ENCODE results near the gene ZNF212.
"Not testable (repeated sequence)": the region's sequence is repeated elsewhere in the genome, so short reads cannot be mapped to it uniquely, and the experiment has no call there.

Gene ZNF212

GRCh38 chr7:149220534-149220933, 18.9 kb upstream of the ZNF212 start:
- no peak for TF ChIP-seq ZNF274 (IDR thresholded peaks at IDR 0.05; ENCODE audit: low read depth, low read length)
- TF ChIP-seq SUZ12 (IDR thresholded peaks at IDR 0.05; ENCODE audit: extremely low read depth, insufficient read depth, insufficient read length): no peak
- TF ChIP-seq YY1 (IDR thresholded peaks at IDR 0.05; ENCODE audit: insufficient read depth, insufficient read length): no peak
- H3K36me3 ChIP-seq (ENCODE audit: insufficient read depth, insufficient read length, low read length): peaks cover 71% of the 10 kb centered on the region
- no peak for DNase-seq (ENCODE audit: low read depth, low spot score)

DNA sequence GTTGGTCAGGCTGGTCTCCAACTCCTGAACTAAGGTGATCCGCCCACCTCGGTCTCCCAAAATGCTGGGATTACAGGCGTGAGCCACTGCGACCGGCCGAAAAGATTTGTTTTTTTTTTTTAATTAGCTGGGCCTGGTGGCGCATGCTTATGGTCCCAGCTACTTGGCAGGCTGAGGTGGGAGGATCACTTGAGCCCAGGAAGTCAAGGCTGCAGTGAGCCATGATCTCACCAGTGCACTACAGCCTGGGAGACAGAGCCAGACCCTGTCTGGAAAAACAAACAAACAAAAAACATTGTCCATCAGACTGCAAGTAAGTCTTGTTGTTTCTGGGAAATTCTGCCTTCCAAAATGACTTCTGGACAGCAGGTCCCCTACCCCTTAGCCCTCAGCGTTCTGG, 16.3 kb upstream of the ZNF212 start:
- TF ChIP-seq SUZ12 (IDR thresholded peaks at IDR 0.05; ENCODE audit: extremely low read depth, insufficient read depth, insufficient read length) (no peak), ZNF274 (IDR thresholded peaks at IDR 0.05; ENCODE audit: low read depth, low read length) (no peak), YY1 (IDR thresholded peaks at IDR 0.05; ENCODE audit: insufficient read depth, insufficient read length) (no peak)
- peaks cover 3% of the 10 kb centered on the region for H3K4me1 ChIP-seq (ENCODE audit: insufficient read depth, insufficient read length)
- peaks cover 56% of the 10 kb centered on the region for H3K36me3 ChIP-seq (ENCODE audit: insufficient read depth, insufficient read length, low read length)
- no peaks in the 10 kb centered on the region for H3K9me3 ChIP-seq (ENCODE audit: insufficient read depth, low read length)
- no peak overlapping the region for H3K4me3 ChIP-seq (ENCODE audit: insufficient read length, low read depth)
- no peaks in the 10 kb centered on the region for H3K27me3 ChIP-seq (ENCODE audit: insufficient read depth, insufficient read length)
- no peak overlapping the region for H3K9ac ChIP-seq (ENCODE audit: insufficient read length, low read depth)
- DNase-seq (ENCODE audit: low read depth, low spot score): no peak

More at GRCh38 chr7:149220534-149220933, 18.9 kb upstream of the ZNF212 start:
- Histone ChIP-seq H3K9ac (ENCODE audit: insufficient read length, low read depth) (no peak overlapping the region), H3K4me1 (ENCODE audit: insufficient read depth, insufficient read length) (peaks cover 3% of the 10 kb centered on the region), H3K27me3 (ENCODE audit: insufficient read depth, insufficient read length) (no peaks in the 10 kb centered on the region), H3K9me3 (ENCODE audit: insufficient read depth, low read length) (no peaks in the 10 kb centered on the region), H3K4me3 (ENCODE audit: insufficient read length, low read depth) (no peak overlapping the region)

GRCh38 chr7:149223761-149224160, 15.7 kb upstream of the ZNF212 start:
- Histone ChIP-seq H3K9me3 (ENCODE audit: insufficient read depth, low read length) (no peaks in the 10 kb centered on the region), H3K27me3 (ENCODE audit: insufficient read depth, insufficient read length) (no peaks in the 10 kb centered on the region), H3K4me3 (ENCODE audit: insufficient read length, low read depth) (no peak overlapping the region), H3K36me3 (ENCODE audit: insufficient read depth, insufficient read length, low read length) (peaks cover 51% of the 10 kb centered on the region), H3K4me1 (ENCODE audit: insufficient read depth, insufficient read length) (peaks cover 3% of the 10 kb centered on the region), H3K9ac (ENCODE audit: insufficient read length, low read depth) (no peak overlapping the region)
- TF ChIP-seq YY1 (IDR thresholded peaks at IDR 0.05; ENCODE audit: insufficient read depth, insufficient read length) (no peak), SUZ12 (IDR thresholded peaks at IDR 0.05; ENCODE audit: extremely low read depth, insufficient read depth, insufficient read length) (no peak), ZNF274 (IDR thresholded peaks at IDR 0.05; ENCODE audit: low read depth, low read length) (no peak)
- DNase-seq (ENCODE audit: low read depth, low spot score): no peak

DNA sequence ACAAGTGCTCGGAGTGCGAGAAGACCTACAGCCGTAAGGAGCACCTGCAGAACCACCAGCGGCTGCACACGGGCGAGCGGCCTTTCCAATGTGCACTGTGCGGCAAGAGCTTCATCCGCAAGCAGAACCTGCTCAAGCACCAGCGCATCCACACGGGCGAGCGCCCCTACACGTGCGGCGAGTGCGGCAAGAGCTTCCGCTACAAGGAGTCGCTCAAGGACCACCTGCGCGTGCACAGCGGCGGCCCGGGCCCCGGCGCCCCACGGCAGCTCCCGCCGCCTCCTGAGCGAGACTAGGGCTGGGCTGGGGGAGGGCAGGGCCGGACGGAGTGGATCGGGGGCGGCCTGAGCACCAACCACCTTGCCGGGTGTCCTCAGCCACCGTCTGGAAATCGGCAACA, 15.1 kb upstream of the ZNF212 start:
- no peak overlapping the region for H3K9ac ChIP-seq (ENCODE audit: insufficient read length, low read depth)
- peaks cover 3% of the 10 kb centered on the region for H3K4me1 ChIP-seq (ENCODE audit: insufficient read depth, insufficient read length)
- no peak overlapping the region for H3K4me3 ChIP-seq (ENCODE audit: insufficient read length, low read depth)
- TF ChIP-seq YY1 (IDR thresholded peaks at IDR 0.05; ENCODE audit: insufficient read depth, insufficient read length): no peak
- no peak for TF ChIP-seq ZNF274 (IDR thresholded peaks at IDR 0.05; ENCODE audit: low read depth, low read length)
- no peak for TF ChIP-seq SUZ12 (IDR thresholded peaks at IDR 0.05; ENCODE audit: extremely low read depth, insufficient read depth, insufficient read length)
- no peaks in the 10 kb centered on the region for H3K9me3 ChIP-seq (ENCODE audit: insufficient read depth, low read length)
- no peak for DNase-seq (ENCODE audit: low read depth, low spot score)
- peaks cover 45% of the 10 kb centered on the region for H3K36me3 ChIP-seq (ENCODE audit: insufficient read depth, insufficient read length, low read length)
- no peaks in the 10 kb centered on the region for H3K27me3 ChIP-seq (ENCODE audit: insufficient read depth, insufficient read length)

DNA sequence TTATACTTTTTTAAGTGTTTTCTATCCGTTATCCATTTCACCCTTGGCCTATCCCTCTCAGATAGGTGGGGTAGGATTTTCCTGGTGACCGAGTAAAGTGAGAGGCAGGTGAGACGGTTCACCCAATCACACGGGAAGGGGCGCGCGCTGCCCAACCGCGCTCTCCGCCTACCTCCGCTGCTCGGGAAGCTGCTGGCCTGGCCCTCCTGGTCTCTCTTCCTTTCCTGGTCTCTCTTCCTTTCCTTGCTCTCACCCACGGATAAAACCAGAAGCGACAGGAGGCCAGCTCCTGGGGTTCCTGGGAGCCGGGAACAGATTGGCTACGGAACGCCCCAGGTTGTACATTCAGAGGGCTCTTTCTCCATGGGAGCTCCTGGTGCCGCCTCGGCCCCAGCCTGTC, 14.3 kb upstream of the ZNF212 start:
- H3K4me1 ChIP-seq (ENCODE audit: insufficient read depth, insufficient read length): peaks cover 3% of the 10 kb centered on the region
- TF ChIP-seq YY1 (IDR thresholded peaks at IDR 0.05; ENCODE audit: insufficient read depth, insufficient read length): no peak
- no peak for TF ChIP-seq SUZ12 (IDR thresholded peaks at IDR 0.05; ENCODE audit: extremely low read depth, insufficient read depth, insufficient read length)
- no peak for TF ChIP-seq ZNF274 (IDR thresholded peaks at IDR 0.05; ENCODE audit: low read depth, low read length)
- H3K4me3 ChIP-seq (ENCODE audit: insufficient read length, low read depth): no peak overlapping the region
- no peak overlapping the region for H3K9ac ChIP-seq (ENCODE audit: insufficient read length, low read depth)
- H3K9me3 ChIP-seq (ENCODE audit: insufficient read depth, low read length): no peaks in the 10 kb centered on the region
- H3K36me3 ChIP-seq (ENCODE audit: insufficient read depth, insufficient read length, low read length): peaks cover 45% of the 10 kb centered on the region
- no peak for DNase-seq (ENCODE audit: low read depth, low spot score)
- no peaks in the 10 kb centered on the region for H3K27me3 ChIP-seq (ENCODE audit: insufficient read depth, insufficient read length)

- no peaks in the 10 kb centered on the region for H3K27me3 ChIP-seq (ENCODE audit: insufficient read depth, insufficient read length)
- TF ChIP-seq SUZ12 (IDR thresholded peaks at IDR 0.05; ENCODE audit: extremely low read depth, insufficient read depth, insufficient read length) (no peak), YY1 (IDR thresholded peaks at IDR 0.05; ENCODE audit: insufficient read depth, insufficient read length) (no peak), ZNF274 (IDR thresholded peaks at IDR 0.05; ENCODE audit: low read depth, low read length) (no peak)
- H3K9ac ChIP-seq (ENCODE audit: insufficient read length, low read depth): no peak overlapping the region
- no peaks in the 10 kb centered on the region for H3K9me3 ChIP-seq (ENCODE audit: insufficient read depth, low read length)
- H3K4me3 ChIP-seq (ENCODE audit: insufficient read length, low read depth): no peak overlapping the region
- peaks cover 3% of the 10 kb centered on the region for H3K4me1 ChIP-seq (ENCODE audit: insufficient read depth, insufficient read length)
- no peak for DNase-seq (ENCODE audit: low read depth, low spot score)
- peaks cover 45% of the 10 kb centered on the region for H3K36me3 ChIP-seq (ENCODE audit: insufficient read depth, insufficient read length, low read length)
Measured at GRCh38 chr7:149225656-149226055, 13.8 kb upstream of the ZNF212 start.

DNA sequence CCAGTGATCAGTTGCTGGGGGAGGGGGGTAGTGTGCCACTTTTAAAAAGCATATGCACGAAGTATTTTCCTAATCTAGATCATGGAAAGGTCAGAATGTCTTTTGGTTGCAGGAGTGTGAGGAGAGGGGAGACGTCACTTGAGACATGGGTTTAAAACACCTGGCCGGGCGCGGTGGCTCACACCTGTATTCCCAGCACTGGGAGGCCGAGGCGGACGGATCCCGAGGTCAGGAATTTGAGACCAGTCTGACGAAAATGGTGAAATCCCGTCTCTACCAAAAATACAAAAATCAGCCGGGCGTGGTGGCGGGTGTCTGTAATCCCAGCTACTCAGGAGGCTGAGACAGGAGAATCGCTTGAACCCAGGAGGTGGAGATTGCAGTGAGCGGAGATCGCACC, 13.1 kb upstream of the ZNF212 start:
- not testable (repeated sequence) for H3K4me3 ChIP-seq (ENCODE audit: insufficient read length, low read depth); H3K9ac ChIP-seq (ENCODE audit: insufficient read length, low read depth); H3K4me1 ChIP-seq (ENCODE audit: insufficient read depth, insufficient read length); DNase-seq (ENCODE audit: low read depth, low spot score); H3K9me3 ChIP-seq (ENCODE audit: insufficient read depth, low read length); H3K27me3 ChIP-seq (ENCODE audit: insufficient read depth, insufficient read length)
- H3K36me3 ChIP-seq (ENCODE audit: insufficient read depth, insufficient read length, low read length): peaks cover 38% of the 10 kb centered on the region

Measured in NT2/D1 (cell line).